GM19025 (cell line): ENCODE results near the gene ZNF644.

Experiments
- ATAC-seq: cut with Tn5 transposase; IDR thresholded peaks from one replicate; pipeline ENCODE4 v1.9.1; 2021; ENCODE audit warnings: mild to moderate bottlenecking, low read depth, moderate library complexity; ENCODE audit not compliant: unreplicated experiment

Gene ZNF644

DNA sequence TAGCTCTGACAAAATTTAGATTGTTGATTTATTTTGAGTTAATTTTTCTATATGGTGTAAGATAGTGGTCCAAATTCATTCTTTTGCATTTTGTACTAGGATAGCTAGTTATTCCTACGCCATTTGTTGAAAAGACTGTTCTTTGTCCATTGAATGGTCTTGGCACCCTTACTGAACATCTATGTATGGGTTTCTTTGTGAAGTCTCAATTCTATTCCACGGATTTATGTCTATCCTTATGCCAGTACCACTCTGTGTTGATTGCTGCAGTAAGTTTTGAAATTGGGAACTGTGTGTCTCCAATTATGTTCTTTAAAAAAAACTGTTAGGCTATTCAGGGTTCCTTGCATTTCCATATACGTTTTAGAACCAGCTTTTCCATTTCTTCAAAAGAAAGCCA lies 145.7 kb downstream of the ZNF644 start:
- no peak for ATAC-seq
